ENCODE measurements around the gene TIGD2. TPM values are rescaled to one million over a fixed set of nuclear protein-coding genes. Genes with fewer than 3 reads are reported as not detected.

TIGD2 gene
- total RNA-seq, 4 donors from 2014 or later: 3.7 to 5.4 (median 3.9) TPM

DNA sequence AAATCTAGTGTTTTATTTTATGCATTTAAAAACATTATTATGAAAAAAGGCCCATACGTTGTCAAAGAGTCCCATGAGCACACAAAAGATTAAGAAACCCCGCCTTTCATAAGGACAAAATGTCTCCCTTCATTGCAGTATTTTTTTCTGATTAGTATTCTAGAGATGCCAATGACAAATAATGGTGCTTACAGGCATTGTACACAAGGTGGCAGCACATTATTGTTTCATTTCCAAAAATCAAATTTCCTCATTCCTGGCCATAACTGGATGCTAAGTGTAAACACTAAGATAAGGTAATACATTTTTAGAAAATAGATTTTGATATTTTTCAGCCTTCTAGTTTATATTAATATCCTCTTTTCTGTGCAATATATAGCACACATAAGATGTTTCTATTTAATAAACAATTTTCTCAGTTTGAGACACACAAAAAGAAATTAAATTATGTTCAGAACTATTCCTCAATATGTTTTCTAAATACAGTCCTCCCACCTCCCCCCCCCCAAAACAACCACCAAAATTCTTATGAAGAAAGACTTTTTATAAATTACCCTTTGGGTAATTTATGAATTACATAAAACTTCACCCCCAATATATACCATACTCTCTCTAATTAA is 47.7 kb downstream of the TIGD2 start:
- intact Hi-C loops (cut with DNase I; ENCODE audit: low total_unique reads): no loop called here
- DNase-seq (ENCODE audit: low spot score in 2 of 2): no peak
- WGBS, 2 donors: 2% methylated on average over 2 of the region's 2 CpGs
- TF ChIP-seq POLR2A (IDR thresholded peaks at IDR 0.05): no peak
- TF ChIP-seq, protein P1, sequence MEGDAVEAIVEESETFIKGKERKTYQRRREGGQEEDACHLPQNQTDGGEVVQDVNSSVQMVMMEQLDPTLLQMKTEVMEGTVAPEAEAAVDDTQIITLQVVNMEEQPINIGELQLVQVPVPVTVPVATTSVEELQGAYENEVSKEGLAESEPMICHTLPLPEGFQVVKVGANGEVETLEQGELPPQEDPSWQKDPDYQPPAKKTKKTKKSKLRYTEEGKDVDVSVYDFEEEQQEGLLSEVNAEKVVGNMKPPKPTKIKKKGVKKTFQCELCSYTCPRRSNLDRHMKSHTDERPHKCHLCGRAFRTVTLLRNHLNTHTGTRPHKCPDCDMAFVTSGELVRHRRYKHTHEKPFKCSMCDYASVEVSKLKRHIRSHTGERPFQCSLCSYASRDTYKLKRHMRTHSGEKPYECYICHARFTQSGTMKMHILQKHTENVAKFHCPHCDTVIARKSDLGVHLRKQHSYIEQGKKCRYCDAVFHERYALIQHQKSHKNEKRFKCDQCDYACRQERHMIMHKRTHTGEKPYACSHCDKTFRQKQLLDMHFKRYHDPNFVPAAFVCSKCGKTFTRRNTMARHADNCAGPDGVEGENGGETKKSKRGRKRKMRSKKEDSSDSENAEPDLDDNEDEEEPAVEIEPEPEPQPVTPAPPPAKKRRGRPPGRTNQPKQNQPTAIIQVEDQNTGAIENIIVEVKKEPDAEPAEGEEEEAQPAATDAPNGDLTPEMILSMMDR (IDR thresholded peaks at IDR 0.05): no peak
- H3K4me3 ChIP-seq (ENCODE audit: low read depth, poor library complexity, severe bottlenecking): no peak overlapping the region

DNA sequence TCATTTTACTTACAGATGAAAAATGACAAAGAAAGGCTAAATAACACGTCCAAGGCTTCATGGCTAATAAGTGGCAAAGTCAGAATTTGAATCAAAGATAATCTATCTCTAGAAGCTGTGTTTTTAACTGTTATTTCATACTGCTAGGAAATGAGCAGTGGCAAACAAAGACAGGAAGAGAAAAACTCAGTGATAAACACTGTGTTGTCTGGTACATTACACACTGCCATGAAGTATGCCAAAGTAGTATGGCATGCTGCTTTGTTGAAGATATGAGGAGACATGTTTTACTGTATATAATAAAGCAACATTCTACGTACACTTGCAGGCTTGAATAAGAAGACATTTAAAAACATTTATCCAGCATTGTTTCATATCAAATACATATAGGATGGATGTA is 49.5 kb downstream of the TIGD2 start:
- TF ChIP-seq POLR2A (IDR thresholded peaks at IDR 0.05): no peak
- TF ChIP-seq, protein P1 (IDR thresholded peaks at IDR 0.05): no peak
- 79 to 82% methylated on average over 2 of the region's 2 CpGs for WGBS, 2 donors
- no peak for DNase-seq (ENCODE audit: low spot score in 2 of 2)
- H3K4me3 ChIP-seq (ENCODE audit: low read depth, poor library complexity, severe bottlenecking): no peak overlapping the region
- intact Hi-C loops (cut with DNase I; ENCODE audit: low total_unique reads): no loop called here

DNA sequence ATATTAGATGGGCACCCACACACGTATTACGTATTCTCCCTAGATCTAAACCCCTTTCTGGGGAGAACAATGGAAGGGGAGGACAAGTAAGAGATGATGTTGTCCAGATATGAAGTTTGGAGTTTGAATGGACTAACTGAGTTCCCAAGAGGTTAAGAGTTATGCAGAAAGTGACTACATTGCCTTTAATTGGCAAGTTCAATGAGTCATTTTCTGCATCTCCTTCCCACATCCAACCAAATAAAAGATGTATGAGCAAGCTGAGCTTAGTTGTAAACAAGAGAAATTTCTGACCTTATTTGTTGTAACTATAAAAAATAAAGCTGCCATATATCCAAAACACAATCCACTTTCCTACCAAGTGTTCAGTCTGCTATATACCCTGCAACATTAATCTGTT is 50.5 kb downstream of the TIGD2 start:
- intact Hi-C loops (cut with DNase I; ENCODE audit: low total_unique reads): no loop called here
- no peak for DNase-seq (ENCODE audit: low spot score in 2 of 2)
- TF ChIP-seq POLR2A (IDR thresholded peaks at IDR 0.05): no peak
- TF ChIP-seq, protein P1 (IDR thresholded peaks at IDR 0.05): no peak
- no peak overlapping the region for H3K4me3 ChIP-seq (ENCODE audit: low read depth, poor library complexity, severe bottlenecking)
- 88 to 91% methylated on average over 2 of the region's 2 CpGs for WGBS, 2 donors

DNA sequence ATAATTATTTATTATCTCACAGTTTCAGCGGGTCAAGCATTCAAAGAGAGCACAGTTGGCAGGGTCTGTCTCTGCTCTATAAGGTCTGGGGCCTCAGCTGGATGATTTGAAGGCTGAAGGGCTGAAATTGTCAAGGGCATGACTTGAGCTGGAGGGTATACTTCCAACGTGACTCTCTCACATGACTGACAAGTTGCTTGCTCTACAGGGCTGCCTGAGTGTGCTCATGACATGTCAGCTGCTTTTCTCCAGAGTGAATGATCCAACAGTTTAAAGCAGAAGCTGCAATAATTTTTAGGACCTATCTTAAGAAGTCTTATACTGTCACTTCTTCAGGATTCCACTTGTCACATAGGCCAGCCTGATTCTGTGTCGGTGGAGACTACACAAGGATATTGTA is 51.2 kb downstream of the TIGD2 start:
- TF ChIP-seq, protein P1 (IDR thresholded peaks at IDR 0.05): no peak
- no peak for TF ChIP-seq POLR2A (IDR thresholded peaks at IDR 0.05)
- WGBS, 2 donors: 66 to 67% methylated on average over 3 of the region's 3 CpGs
- DNase-seq (ENCODE audit: low spot score in 2 of 2): no peak
- intact Hi-C loops (cut with DNase I; ENCODE audit: low total_unique reads): no loop called here
- no peak overlapping the region for H3K4me3 ChIP-seq (ENCODE audit: low read depth, poor library complexity, severe bottlenecking)

DNA sequence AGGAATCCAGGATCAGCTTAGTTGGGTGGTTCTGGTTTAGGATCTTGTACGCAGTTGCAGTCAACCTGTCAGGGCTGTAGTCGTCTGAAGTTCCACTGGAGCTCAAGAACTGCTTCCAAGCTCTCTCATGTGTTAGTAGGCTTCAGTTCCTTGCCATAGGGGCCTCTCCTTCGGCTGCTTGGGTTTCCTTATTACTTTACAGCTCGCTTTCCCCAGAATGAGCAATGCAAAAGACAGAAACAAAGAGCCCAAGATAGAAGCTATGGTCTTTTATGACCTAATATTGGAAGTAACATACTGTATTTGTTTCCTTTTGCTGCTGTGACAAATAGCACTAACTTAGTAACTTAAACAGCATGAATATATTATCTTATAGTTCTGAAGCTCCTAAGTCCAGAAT is 51.7 kb downstream of the TIGD2 start:
- H3K4me3 ChIP-seq (ENCODE audit: low read depth, poor library complexity, severe bottlenecking): no peak overlapping the region
- intact Hi-C loops (cut with DNase I; ENCODE audit: low total_unique reads): no loop called here
- TF ChIP-seq POLR2A (IDR thresholded peaks at IDR 0.05): no peak
- TF ChIP-seq, protein P1 (IDR thresholded peaks at IDR 0.05): no peak
- WGBS, 2 donors: 88% methylated on average over 4 of the region's 4 CpGs
- no peak for DNase-seq (ENCODE audit: low spot score in 2 of 2)

DNA sequence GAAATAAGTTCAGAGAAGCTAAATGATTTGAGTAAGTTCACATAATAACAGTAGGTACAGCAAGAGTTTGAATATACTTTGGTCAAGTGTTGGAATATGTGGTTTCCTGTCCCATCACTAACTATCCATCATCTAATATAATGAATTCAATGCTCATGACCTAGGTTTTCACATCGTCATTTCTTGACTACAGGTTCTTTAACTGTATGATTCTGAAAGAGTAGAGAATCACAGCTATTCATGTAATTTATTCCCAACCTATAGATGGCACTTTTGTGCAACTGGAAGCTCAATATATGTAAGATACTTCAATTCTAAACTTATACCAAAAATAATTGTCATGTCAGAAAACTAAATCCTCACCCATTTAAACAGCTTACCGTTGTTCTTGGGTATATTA is 53.1 kb downstream of the TIGD2 start:
- H3K4me3 ChIP-seq (ENCODE audit: low read depth, poor library complexity, severe bottlenecking): no peak overlapping the region
- TF ChIP-seq, protein P1 (IDR thresholded peaks at IDR 0.05): no peak
- no peak for TF ChIP-seq POLR2A (IDR thresholded peaks at IDR 0.05)
- intact Hi-C loops (cut with DNase I; ENCODE audit: low total_unique reads): no loop called here
- DNase-seq (ENCODE audit: low spot score in 2 of 2): no peak
- 37 to 52% methylated on average over 2 of the region's 2 CpGs for WGBS, 2 donors

All from lower leg skin (tissue), 4 donors.